Common myeloid progenitor, CD34-positive (primary cell): ENCODE measurements around the gene PRRG1. TPM values are rescaled to one million over a fixed set of nuclear protein-coding genes. Genes with fewer than 3 reads are reported as not detected.
"Not testable (repeated sequence)": the region's sequence is repeated elsewhere in the genome, so short reads cannot be mapped to it uniquely, and the experiment has no call there.

ENCODE experiments used
- CTCF ChIA-PET: fragments of 350-600 bp; sonication (Branson Sonifier 250); formaldehyde crosslinking; loops from one replicate; lab custom pipeline; 2021; ENCODE audit warnings: antibody characterized with exemption; lab: Charles Lee
- POLR2A ChIA-PET: fragments of 350-600 bp; sonication (Branson Sonifier 250); formaldehyde crosslinking; loops from one replicate; lab custom pipeline; 2021; ENCODE audit warnings: antibody characterized with exemption; lab: Charles Lee
- DNase-seq, 3 donors: peaks; one replicate each; pipeline versions ENCODE4 v3.0.0 to v3.0.0-alpha.2; 2013
- H3K27ac ChIP-seq, 2 experiments: 1 replicate in 1 of 2; 2 replicates in 1 of 2; pipeline ENCODE4 v1.7.0; 2013; ENCODE audit warnings: inconsistent platforms in 2 of 2, low read length in 2 of 2, mild to moderate bottlenecking in 2 of 2, low read depth in 1 of 2, moderate library complexity in 1 of 2; ENCODE audit not compliant: severe bottlenecking in 2 of 2, insufficient read depth in 1 of 2, poor library complexity in 1 of 2
- H3K27me3 ChIP-seq, 5 experiments: replicated peaks in 2 of 5; 1 replicate in 3 of 5; 2 replicates in 2 of 5; pipeline versions ENCODE4 v1.6.1 to v1.7.0; 2013; ENCODE audit warnings: low read length in 4 of 5, mild to moderate bottlenecking in 2 of 5, moderate library complexity in 2 of 5, inconsistent platforms in 1 of 5; ENCODE audit not compliant: insufficient read depth in 5 of 5, control insufficient read depth in 4 of 5
- H3K36me3 ChIP-seq, 4 experiments: 1 replicate in 2 of 4; 2 replicates in 2 of 4; pipeline versions ENCODE4 v1.6.1 to v1.7.0; 2013; ENCODE audit warnings: low read length in 3 of 4, control low read depth in 1 of 4, mild to moderate bottlenecking in 1 of 4; ENCODE audit not compliant: control insufficient read depth in 4 of 4, insufficient read depth in 4 of 4
- H3K4me1 ChIP-seq, 4 experiments: 1 replicate in 3 of 4; 2 replicates in 1 of 4; pipeline versions ENCODE4 v1.6.1 to v1.7.1; 2013; ENCODE audit warnings: low read length in 3 of 4, mild to moderate bottlenecking in 3 of 4, control low read depth in 1 of 4, inconsistent platforms in 1 of 4, moderate library complexity in 1 of 4; ENCODE audit not compliant: control insufficient read depth in 4 of 4, insufficient read depth in 4 of 4; ENCODE audit errors: control extremely low read depth in 1 of 4
- H3K4me3 ChIP-seq, 7 experiments: 1 replicate in 4 of 7; 2 replicates in 3 of 7; pipeline versions ENCODE4 v1.5.1 to v1.7.0; 2013; ENCODE audit warnings: mild to moderate bottlenecking in 7 of 7, low read length in 6 of 7, moderate library complexity in 6 of 7, inconsistent platforms in 2 of 7, low read depth in 2 of 7, control low read depth in 1 of 7; ENCODE audit not compliant: insufficient read depth in 4 of 7, control insufficient read depth in 1 of 7; ENCODE audit errors: extremely low read depth in 1 of 7
- H3K9me3 ChIP-seq, 5 experiments: 1 replicate in 4 of 5; 2 replicates in 1 of 5; pipeline versions ENCODE4 v1.6.1 to v1.7.1; 2013; ENCODE audit warnings: low read length in 4 of 5, mild to moderate bottlenecking in 2 of 5, inconsistent platforms in 1 of 5, low read depth in 1 of 5, moderate library complexity in 1 of 5; ENCODE audit not compliant: control insufficient read depth in 4 of 5, insufficient read depth in 2 of 5; ENCODE audit errors: control extremely low read depth in 1 of 5
- WGBS: methylation state at CpG from one replicate; pipeline ENCODE4 v1.1.5; 2013; ENCODE audit not compliant: insufficient coverage; 5-methylcytosine and 5-hydroxymethylcytosine counted together
- polyA plus RNA-seq: library from polyadenylated mRNA; unstranded; fragments of 120-200 nt; gene quantifications from one replicate; pipeline ENCODE4 v1.2.1, GENCODE V29; 2013

The PRRG1 gene
- polyA plus RNA-seq: 1.0 TPM

- ChIA-PET POLR2A (no interaction called here), CTCF (no interaction called here)
- H3K9me3 ChIP-seq: no peaks in the 10 kb centered on the region
- peaks cover 0 to 16% (median 0%) of the 10 kb centered on the region in 5 experiments for H3K27me3 ChIP-seq
- peak within 1 kb of the TSS in 1 of 2 experiments; percentile 34 for H3K27ac ChIP-seq
- peak; percentile 29 to 47 (median 34) for DNase-seq
- H3K36me3 ChIP-seq: no peaks in the 10 kb centered on the region
- H3K4me1 ChIP-seq: peaks cover 0 to 8% (median 4%) of the 10 kb centered on the region in 4 experiments
- 45% methylated on average over 39 of the region's 61 CpGs for WGBS
- peak within 1 kb of the TSS; percentile 23 to 84 (median 65) for H3K4me3 ChIP-seq
Observed at GRCh38 chrX:37349221-37350033, at the start of gene PRRG1. TSS of gene PRRG1 (plus strand) at chrX:37349364. CDS start at chrX:37406250, 56,886 bp downstream.

- Histone ChIP-seq H3K36me3 (no peaks in the 10 kb centered on the region), H3K4me1 (no peaks in the 10 kb centered on the region), H3K9me3 (peaks cover 0 to 1% (median 0%) of the 10 kb centered on the region in 5 experiments), H3K4me3 (no peak overlapping the region), H3K27ac (no peak overlapping the region), H3K27me3 (no peaks in the 10 kb centered on the region)
- ChIA-PET CTCF (no interaction called here), POLR2A (no interaction called here)
- DNase-seq: peak; percentile 2 to 21 (median 21)
- WGBS: 60% methylated on average over 1 of the region's 1 CpG
Observed at GRCh38 chrX:37302569-37302968, 46.6 kb upstream of the PRRG1 start.

- H3K27me3 ChIP-seq, H3K36me3 ChIP-seq, DNase-seq, H3K4me3 ChIP-seq, H3K4me1 ChIP-seq, POLR2A ChIA-PET, CTCF ChIA-PET, H3K9me3 ChIP-seq, H3K27ac ChIP-seq: not testable (repeated sequence)
- WGBS: no CpG with 5 or more reads among the region's 2 CpGs
Observed at GRCh38 chrX:37305238-37305637, 43.9 kb upstream of the PRRG1 start.

- Histone ChIP-seq H3K27ac (no peak overlapping the region), H3K36me3 (no peaks in the 10 kb centered on the region), H3K9me3 (no peaks in the 10 kb centered on the region), H3K4me1 (no peaks in the 10 kb centered on the region), H3K4me3 (no peak overlapping the region), H3K27me3 (peaks cover 0 to 7% (median 0%) of the 10 kb centered on the region in 5 experiments)
- POLR2A ChIA-PET: no interaction called here
- no peak for DNase-seq
- CTCF ChIA-PET: no interaction called here
Observed at GRCh38 chrX:37314531-37314930, 34.6 kb upstream of the PRRG1 start.

- peaks cover 0 to 11% (median 7%) of the 10 kb centered on the region in 4 experiments for H3K4me1 ChIP-seq
- POLR2A ChIA-PET: no interaction called here
- no peaks in the 10 kb centered on the region for H3K9me3 ChIP-seq
- DNase-seq: no peak
- H3K27me3 ChIP-seq: peaks cover 0 to 7% (median 0%) of the 10 kb centered on the region in 5 experiments
- 100% methylated on average over 2 of the region's 4 CpGs for WGBS
- CTCF ChIA-PET: no interaction called here
- no peak overlapping the region for H3K27ac ChIP-seq
- no peaks in the 10 kb centered on the region for H3K36me3 ChIP-seq
- no peak overlapping the region for H3K4me3 ChIP-seq
Observed at GRCh38 chrX:37315511-37316248, 33.5 kb upstream of the PRRG1 start.

DNA sequence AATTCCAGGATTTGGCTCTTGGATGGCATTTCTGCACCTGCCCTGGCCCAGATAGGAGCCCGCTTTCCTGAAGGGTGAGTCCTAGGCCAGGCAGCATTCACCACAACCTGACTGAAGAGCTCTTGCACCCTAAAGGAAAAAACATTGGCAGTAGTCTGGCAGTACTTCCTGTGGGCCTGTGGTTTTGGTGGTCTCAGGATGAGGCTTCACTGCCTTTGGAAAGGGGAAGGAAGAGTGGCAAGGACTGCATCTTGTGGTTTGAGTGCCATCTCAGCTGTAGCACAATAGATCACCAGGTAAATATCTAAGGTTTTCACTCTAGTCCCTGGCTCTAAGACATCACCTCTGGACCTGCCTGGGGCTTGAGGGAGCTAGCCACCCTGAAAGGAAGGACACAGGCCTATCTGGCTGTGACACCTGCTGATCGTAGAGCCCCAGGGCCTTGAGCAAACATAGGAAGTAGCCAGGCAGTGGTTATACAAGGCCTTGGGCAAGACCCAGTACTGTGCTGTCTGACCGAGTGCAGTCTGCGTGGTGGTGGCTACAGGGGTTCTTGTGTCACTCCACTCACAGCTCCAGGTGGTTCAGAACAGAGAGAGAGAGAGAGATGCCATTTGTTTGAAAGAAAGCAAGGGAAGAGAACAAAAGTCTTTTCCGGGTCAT, 28.5 kb upstream of the PRRG1 start:
- ChIA-PET POLR2A (no interaction called here), CTCF (no interaction called here)
- Histone ChIP-seq H3K27ac (no peak overlapping the region), H3K4me1 (peaks cover 0 to 14% (median 10%) of the 10 kb centered on the region in 4 experiments), H3K36me3 (no peaks in the 10 kb centered on the region), H3K9me3 (no peaks in the 10 kb centered on the region), H3K4me3 (no peak overlapping the region), H3K27me3 (no peaks in the 10 kb centered on the region)
- WGBS: 57% methylated on average over 2 of the region's 5 CpGs
- peak; percentile 1 to 69 (median 60) for DNase-seq
